ENCODE measurements around the gene DTX3.

Gene DTX3

DNA sequence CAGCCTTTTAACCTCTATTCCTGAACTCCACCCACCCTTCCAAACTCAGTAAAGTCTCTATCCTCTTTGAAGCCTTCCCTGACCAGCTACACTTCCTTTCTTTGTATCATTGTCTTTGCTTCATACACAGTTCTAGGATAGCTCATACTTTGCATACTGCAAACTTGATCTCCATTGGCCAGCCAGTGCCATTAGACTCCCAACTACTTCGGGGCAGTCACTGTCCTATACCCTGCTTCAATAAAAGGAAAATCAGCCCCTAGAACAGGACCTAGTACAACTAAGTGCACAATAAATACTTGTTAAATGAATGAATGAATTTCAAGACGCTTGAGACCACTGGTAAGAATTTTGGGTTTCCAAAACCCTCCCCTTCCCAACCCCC, 14.2 kb upstream of the DTX3 start:
- DNase-seq (ENCODE audit: low read depth): no peak
- TF ChIP-seq, protein P1, sequence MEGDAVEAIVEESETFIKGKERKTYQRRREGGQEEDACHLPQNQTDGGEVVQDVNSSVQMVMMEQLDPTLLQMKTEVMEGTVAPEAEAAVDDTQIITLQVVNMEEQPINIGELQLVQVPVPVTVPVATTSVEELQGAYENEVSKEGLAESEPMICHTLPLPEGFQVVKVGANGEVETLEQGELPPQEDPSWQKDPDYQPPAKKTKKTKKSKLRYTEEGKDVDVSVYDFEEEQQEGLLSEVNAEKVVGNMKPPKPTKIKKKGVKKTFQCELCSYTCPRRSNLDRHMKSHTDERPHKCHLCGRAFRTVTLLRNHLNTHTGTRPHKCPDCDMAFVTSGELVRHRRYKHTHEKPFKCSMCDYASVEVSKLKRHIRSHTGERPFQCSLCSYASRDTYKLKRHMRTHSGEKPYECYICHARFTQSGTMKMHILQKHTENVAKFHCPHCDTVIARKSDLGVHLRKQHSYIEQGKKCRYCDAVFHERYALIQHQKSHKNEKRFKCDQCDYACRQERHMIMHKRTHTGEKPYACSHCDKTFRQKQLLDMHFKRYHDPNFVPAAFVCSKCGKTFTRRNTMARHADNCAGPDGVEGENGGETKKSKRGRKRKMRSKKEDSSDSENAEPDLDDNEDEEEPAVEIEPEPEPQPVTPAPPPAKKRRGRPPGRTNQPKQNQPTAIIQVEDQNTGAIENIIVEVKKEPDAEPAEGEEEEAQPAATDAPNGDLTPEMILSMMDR (IDR thresholded peaks at IDR 0.05; ENCODE audit: insufficient read depth, low read depth, low read length, missing control alignments): no peak
- H3K4me3 ChIP-seq (ENCODE audit: low read depth, low read length): peak overlapping the region; percentile 92

DNA sequence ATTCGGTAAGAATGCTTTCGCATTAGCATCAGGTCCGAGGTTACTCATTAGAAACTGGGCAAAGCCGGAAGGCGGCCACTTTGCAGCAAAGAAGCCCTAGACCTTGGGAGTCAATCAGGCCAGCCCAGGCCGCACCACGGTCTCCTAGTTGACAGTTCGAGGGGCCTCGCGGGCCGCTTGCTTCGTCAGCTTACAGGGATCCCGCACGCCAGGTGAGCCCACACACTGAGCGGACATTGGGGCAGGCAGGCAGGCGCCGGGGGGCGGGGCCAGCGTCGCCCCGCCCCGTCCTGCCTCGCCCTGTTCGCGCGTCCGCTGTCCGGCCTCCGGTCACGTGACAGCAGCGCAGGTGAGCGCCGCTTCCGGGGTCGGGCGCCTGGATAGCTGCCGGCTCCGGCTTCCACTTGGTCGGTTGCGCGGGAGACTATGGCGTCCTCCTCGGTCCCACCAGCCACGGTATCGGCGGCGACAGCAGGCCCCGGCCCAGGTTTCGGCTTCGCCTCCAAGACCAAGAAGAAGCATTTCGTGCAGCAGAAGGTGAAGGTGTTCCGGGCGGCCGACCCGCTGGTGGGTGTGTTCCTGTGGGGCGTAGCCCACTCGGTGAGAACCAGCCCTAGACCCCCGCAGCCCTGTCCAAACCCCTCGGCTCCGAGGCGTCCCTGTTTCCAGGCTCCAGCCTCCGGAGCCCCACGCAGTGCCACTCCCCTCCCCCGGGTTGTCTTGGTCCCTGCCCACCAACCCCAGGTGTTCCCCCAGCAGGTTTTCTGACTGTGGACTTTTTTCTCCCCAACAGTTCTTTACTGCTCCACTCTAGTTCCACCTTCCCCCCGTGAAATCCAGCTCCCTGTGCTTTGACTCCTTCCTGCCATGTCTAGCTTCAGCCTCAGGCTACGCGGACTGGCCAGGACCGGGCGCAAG, 13.5 kb upstream of the DTX3 start, which contains the start of gene PIP4K2C:
Gene PIP4K2C (plus strand): TSS at position 329 of the 918 bp plus-strand sequence. CDS start 98 bp downstream, at position 427.
- peak; percentile 92 for DNase-seq (ENCODE audit: low read depth)
- peak within 1 kb of the TSS; percentile 92 for H3K4me3 ChIP-seq (ENCODE audit: low read depth, low read length)
- TF ChIP-seq, protein P1 (IDR thresholded peaks at IDR 0.05; ENCODE audit: insufficient read depth, low read depth, low read length, missing control alignments): no peak

DNA sequence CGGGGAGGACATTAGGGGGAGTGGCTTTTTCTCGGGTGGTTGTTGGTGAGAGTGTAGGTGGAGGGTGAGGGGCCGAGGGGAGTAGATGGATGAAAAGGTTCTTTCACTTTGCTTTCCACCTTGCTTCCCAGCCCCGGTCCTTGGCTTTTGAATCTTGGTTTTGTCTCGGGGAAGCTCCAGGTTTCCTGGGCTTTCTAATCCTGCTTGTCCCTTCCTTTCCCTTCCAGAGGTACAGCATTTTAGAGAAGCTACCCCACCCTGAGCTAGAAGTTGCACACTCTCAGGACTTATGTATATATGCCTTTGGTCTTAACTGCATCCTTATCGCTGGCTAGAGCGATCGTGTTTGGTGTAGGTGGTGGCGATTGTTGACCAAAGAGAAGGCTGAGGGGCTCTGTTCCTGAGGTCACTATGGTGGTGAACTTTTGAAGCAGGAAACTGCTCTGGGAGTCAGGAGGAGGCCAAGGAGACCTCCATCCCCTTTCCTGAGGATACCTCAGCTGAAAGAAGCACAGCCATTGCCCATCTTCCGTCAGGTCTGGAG, 12.8 kb upstream of the DTX3 start:
- no peak for DNase-seq (ENCODE audit: low read depth)
- TF ChIP-seq, protein P1 (IDR thresholded peaks at IDR 0.05; ENCODE audit: insufficient read depth, low read depth, low read length, missing control alignments): no peak
- peak overlapping the region; percentile 92 for H3K4me3 ChIP-seq (ENCODE audit: low read depth, low read length)

DNA sequence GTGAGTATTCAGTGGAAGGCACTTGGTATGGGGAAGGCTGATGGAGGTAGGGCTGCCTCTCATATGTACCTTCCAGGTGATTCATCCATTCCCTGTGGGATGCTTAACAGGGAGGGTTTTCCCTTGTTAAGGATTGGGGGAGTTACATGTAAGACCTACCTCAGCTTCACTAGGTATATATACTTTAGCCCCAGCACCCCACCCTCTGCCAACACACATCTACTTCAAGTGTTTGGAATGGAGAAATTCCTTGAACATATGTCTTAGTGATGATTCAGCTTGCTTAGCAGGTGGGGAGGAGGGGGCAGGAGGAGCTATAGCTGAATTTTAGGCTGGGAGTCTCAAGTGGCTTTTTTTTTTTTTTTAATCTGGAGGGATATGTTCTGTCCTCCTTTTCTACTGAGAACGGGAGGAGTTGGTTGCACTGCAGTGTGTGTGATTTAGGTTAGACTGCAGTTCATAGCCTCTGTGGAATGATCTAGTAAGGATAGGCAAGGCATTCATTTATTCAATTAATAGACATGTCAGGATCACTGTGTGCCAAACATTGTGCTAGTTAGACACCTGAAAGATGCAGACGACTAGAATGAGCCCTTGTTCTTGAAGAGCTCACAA, 12.0 kb upstream of the DTX3 start:
- no peak for DNase-seq (ENCODE audit: low read depth)
- TF ChIP-seq, protein P1 (IDR thresholded peaks at IDR 0.05; ENCODE audit: insufficient read depth, low read depth, low read length, missing control alignments): no peak
- no peak overlapping the region for H3K4me3 ChIP-seq (ENCODE audit: low read depth, low read length)

DNA sequence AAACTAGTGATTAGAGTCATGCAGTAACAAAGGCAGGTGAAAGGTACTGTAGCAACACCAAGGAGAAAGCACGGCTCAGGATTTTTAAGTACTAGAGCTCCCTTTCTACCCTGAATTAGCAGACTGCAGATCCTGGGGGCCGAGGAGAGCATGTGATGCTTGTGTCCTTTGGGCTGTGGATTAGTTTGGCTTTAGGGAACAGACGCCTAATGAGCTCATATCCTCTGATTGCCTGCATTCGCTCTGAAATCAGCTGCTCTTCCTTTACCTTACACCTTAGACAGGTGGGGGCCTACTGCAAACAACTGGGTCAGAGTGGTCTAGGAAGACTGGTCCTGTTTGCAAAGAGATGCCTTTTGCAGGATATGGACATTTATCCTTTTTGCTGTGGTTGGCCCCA, 11.4 kb upstream of the DTX3 start:
- DNase-seq (ENCODE audit: low read depth): no peak
- TF ChIP-seq, protein P1 (IDR thresholded peaks at IDR 0.05; ENCODE audit: insufficient read depth, low read depth, low read length, missing control alignments): no peak
- no peak overlapping the region for H3K4me3 ChIP-seq (ENCODE audit: low read depth, low read length)

DNA sequence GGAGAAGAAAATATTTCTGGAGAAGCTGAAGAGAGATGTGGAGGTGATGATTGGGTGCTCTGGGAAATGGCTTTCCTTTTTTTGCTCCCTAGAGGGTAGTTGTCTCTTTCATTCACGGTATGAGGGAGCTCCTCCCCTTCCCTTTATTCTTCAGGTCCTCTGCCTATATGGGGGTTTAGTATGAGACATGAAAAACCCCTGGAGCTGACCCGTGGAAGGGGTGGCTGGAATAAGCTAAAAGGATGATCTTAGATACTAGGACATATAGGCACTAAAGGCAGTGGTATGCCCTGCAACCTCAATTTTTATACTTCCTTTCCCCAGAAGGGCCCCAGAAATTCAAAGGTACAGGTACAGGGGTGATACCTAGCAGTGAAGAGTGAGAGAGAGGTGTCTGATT, 4.2 kb upstream of the DTX3 start:
- H3K4me3 ChIP-seq (ENCODE audit: low read depth, low read length): no peak overlapping the region
- TF ChIP-seq, protein P1 (IDR thresholded peaks at IDR 0.05; ENCODE audit: insufficient read depth, low read depth, low read length, missing control alignments): no peak
- no peak for DNase-seq (ENCODE audit: low read depth)

Measured in GM12865 (cell line).